ENCODE measurements around the gene ZFP36L1. TPM values are rescaled to one million over a fixed set of nuclear protein-coding genes. Genes with fewer than 3 reads are reported as not detected.

Gene ZFP36L1
- total RNA-seq, 2 experiments from 2014 or later: 103 to 107 TPM

DNA sequence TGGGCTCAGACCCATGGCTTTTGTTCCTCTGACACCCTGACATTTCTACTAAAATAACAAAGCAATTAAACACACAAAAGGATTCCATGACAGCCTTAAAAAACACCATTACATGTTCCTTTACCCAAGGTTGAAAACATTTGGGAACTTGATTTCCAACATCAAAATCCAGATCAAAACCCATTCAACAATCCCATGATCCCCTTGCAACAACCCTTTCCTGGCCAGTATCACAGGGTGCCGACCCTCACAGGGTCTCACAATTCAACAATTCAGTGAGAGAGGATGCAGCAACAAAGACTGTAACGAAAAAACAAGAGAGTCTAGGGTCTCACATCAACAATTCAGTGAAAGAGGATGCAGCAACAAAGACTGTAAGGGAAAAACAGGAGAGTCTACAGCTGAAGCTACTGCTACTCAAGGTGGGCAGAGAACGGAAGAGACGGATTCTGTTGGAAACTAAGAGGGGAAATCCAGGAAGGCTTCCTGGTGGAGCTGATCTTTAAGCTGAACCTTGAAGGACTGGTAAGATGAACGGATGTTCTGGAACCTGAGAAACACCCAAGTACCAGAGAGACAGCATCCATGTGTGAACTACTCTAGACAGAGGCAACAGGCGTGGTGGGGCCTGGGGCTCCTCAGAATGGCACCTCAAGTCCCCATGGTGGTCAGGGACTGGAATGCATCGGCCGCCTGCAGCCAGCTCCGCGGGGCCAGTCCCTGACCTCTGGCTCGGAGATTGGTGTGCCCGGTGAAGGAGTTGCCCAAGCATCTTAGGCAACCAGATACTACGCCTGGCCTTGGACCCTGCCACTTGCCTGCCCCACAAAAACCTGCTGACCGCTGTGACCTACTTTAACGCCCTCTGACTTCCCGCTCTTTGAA is 22.7 kb upstream of the ZFP36L1 start:
- intact Hi-C loops (cut with micrococcal nuclease): loop anchor here (1.0 to 10.0 kb wide), 8 partner anchors 19 to 1001 kb away; partner anchors contain the start of genes RAD51B and ZFYVE26
- Mint-ChIP-seq H3K27ac (peak overlapping the region; percentile 93), H3K27me3 (no peaks in the 10 kb centered on the region), H3K4me3 (peak overlapping the region; percentile 77), H3K36me3 (no peaks in the 10 kb centered on the region), H3K9me3 (no peaks in the 10 kb centered on the region), H3K4me1 (ENCODE audit: low read depth) (peaks cover 68% of the 10 kb centered on the region)
- ChIA-PET CTCF (interaction anchor here (0.6 to 12.7 kb wide), 26 partner anchors 8 to 901 kb away, joined by 3 to 218 read pairs (median 6); partner anchors contain the start of gene ZFP36L1), POLR2A (interaction anchor here (0.7 to 9.3 kb wide), 10 partner anchors 17 to 999 kb away, joined by 3 to 163 read pairs (median 6); partner anchors contain the start of genes ZFP36L1 and ZFYVE26)
- no peak for DNase-seq

- peak; percentile 69 for DNase-seq
- POLR2A ChIA-PET: interaction anchor here (0.6 to 9.3 kb wide), 7 partner anchors 11 to 530 kb away, joined by 3 to 163 read pairs (median 12); partner anchors contain the start of gene ZFP36L1
- H3K27me3 Mint-ChIP-seq: no peaks in the 10 kb centered on the region
- CTCF ChIA-PET: interaction anchor here (0.7 to 12.7 kb wide), 18 partner anchors 8 to 900 kb away, joined by 3 to 218 read pairs (median 6); partner anchors contain the start of gene ZFP36L1
- peaks cover 66% of the 10 kb centered on the region for H3K4me1 Mint-ChIP-seq (ENCODE audit: low read depth)
- intact Hi-C loops (cut with micrococcal nuclease): loop anchor here (1.0 to 10.0 kb wide), 3 partner anchors 410 to 1000 kb away; partner anchors contain the start of genes RAD51B and ZFYVE26
- H3K9me3 Mint-ChIP-seq: no peaks in the 10 kb centered on the region
- peak overlapping the region; percentile 93 for H3K27ac Mint-ChIP-seq
- no peaks in the 10 kb centered on the region for H3K36me3 Mint-ChIP-seq
- peak overlapping the region; percentile 77 for H3K4me3 Mint-ChIP-seq
Observed at GRCh38 chr14:68814539-68815297, 21.9 kb upstream of the ZFP36L1 start.

DNA sequence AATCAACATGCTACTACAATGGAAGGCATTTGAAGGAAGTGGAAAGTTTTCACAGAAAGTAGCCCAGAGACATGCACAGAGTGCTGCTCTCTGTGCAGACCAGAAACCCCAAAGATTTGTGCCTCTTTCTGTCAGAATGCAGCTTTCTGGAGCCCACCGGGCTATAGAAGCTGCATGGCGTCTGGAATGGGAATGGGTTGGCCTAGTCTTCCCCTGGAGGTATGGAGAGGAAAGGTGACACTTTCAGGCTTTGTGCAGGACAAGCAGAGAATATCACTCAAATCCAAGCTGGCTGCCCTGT is 21.3 kb upstream of the ZFP36L1 start:
- Mint-ChIP-seq H3K36me3 (no peaks in the 10 kb centered on the region), H3K4me1 (ENCODE audit: low read depth) (peaks cover 61% of the 10 kb centered on the region), H3K4me3 (peak overlapping the region; percentile 77), H3K27me3 (no peaks in the 10 kb centered on the region), H3K27ac (peak overlapping the region; percentile 93), H3K9me3 (no peaks in the 10 kb centered on the region)
- POLR2A ChIA-PET: interaction anchor here (0.6 to 9.3 kb wide), 7 partner anchors 10 to 530 kb away, joined by 3 to 163 read pairs (median 12); partner anchors contain the start of gene ZFP36L1
- CTCF ChIA-PET: interaction anchor here (0.8 to 12.7 kb wide), 12 partner anchors 9 to 881 kb away, joined by 3 to 218 read pairs (median 10); partner anchors contain the start of gene ZFP36L1
- DNase-seq: no peak
- intact Hi-C loops (cut with micrococcal nuclease): loop anchor here (10.0 kb wide), 2 partner anchors 409 to 999 kb away; partner anchors contain the start of genes RAD51B and ZFYVE26

GRCh38 chr14:68813318-68813838 is 20.5 kb upstream of the ZFP36L1 start:
- no peak overlapping the region for H3K4me3 Mint-ChIP-seq
- POLR2A ChIA-PET: interaction anchor here (1.0 to 9.3 kb wide), 4 partner anchors 9 to 562 kb away, joined by 3 to 163 read pairs (median 64); partner anchors contain the start of gene ZFP36L1
- CTCF ChIA-PET: interaction anchor here (0.8 to 12.7 kb wide), 7 partner anchors 12 to 869 kb away, joined by 3 to 218 read pairs (median 13); partner anchors contain the start of gene ZFP36L1
- H3K9me3 Mint-ChIP-seq: no peaks in the 10 kb centered on the region
- no peak for DNase-seq
- no peaks in the 10 kb centered on the region for H3K36me3 Mint-ChIP-seq
- H3K4me1 Mint-ChIP-seq (ENCODE audit: low read depth): peaks cover 56% of the 10 kb centered on the region
- intact Hi-C loops (cut with micrococcal nuclease): loop anchor here (10.0 kb wide), 2 partner anchors 409 to 999 kb away; partner anchors contain the start of genes RAD51B and ZFYVE26
- H3K27me3 Mint-ChIP-seq: no peaks in the 10 kb centered on the region
- H3K27ac Mint-ChIP-seq: peak overlapping the region; percentile 40

DNA sequence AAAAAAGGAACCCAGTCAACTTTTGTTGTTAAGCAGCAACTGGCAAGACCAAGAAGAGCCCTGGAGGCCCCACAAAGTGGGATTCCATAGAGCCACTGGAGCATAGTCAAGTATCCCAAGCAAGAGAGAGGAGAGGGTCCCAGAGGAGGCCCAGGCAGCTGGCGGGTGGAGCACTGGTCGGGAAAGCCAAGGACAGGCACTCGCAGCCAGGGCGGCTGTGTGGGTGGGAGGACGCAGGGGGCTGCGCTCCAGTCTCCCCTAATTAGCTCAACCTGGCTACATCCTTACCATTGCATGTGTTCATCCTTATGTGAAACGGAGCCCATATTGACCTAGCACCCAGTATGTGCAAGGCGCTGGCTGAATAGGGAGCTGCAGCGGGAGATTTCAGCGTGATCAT is 18.3 kb upstream of the ZFP36L1 start:
- peaks cover 64% of the 10 kb centered on the region for H3K4me1 Mint-ChIP-seq (ENCODE audit: low read depth)
- H3K4me3 Mint-ChIP-seq: no peak overlapping the region
- POLR2A ChIA-PET: interaction anchor here (9.3 kb wide), 1 partner anchor 15 kb away, joined by 121 read pairs; no protein-coding TSS in a partner anchor
- H3K9me3 Mint-ChIP-seq: no peaks in the 10 kb centered on the region
- H3K27me3 Mint-ChIP-seq: no peaks in the 10 kb centered on the region
- no peaks in the 10 kb centered on the region for H3K36me3 Mint-ChIP-seq
- intact Hi-C loops (cut with micrococcal nuclease): loop anchor here (10.0 kb wide), 2 partner anchors 406 to 996 kb away; partner anchors contain the start of genes RAD51B and ZFYVE26
- no peak for DNase-seq
- H3K27ac Mint-ChIP-seq: no peak overlapping the region
- CTCF ChIA-PET: interaction anchor here (1.0 to 12.7 kb wide), 2 partner anchors 14 to 23 kb away, joined by 3 to 218 read pairs; partner anchors contain the start of gene ZFP36L1

DNA sequence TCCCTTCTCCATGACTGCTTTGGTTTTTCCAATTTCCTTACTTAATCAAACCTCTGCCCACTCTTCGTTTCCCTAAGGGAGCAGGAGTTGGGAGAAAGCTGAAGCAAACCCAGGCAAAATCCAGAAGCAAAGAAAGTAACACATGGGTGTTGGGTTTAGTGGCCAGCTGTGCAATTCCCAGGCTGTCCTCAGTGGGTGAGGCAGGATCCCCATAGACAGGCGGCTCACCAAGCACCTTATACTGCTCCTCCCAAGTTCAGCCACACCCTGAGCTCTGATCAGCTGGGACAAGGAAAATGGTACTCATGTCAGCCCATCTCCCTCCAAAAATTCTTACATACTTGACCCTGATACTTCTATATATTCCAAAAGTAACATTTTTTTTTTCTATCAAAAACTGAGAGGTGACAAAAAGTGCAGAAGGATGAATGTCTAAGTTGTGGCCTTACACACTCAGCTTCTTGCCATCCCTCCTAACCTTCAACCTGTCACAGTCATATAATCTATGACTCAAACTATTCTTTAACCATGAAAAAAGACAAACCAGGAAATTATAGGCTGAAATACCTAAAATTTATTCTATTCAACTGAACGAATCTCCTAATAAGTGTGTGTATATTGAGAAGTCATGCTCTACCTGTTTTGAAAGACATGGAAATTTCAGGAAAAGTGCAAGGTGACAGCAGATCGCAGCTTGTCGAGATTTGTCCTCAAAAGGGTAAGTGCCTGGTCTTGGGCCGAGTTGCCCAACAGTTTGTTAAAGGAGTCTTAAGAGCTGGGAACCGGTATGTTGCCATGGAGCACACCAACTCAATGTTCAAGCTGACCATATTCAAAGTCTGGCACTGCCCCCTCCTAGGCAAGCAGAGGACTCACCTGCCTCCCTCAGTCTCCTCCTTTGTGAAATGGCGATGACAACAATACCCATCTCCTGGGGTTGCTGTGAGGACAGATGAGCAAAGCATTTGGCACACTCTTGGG is 17.6 kb upstream of the ZFP36L1 start:
- ChIA-PET CTCF (interaction anchor here (0.9 to 12.7 kb wide), 5 partner anchors 14 to 876 kb away, joined by 3 to 218 read pairs (median 3); partner anchors contain the start of gene ZFP36L1), POLR2A (interaction anchor here (0.8 to 9.3 kb wide), 2 partner anchors 10 to 14 kb away, joined by 3 to 121 read pairs; no protein-coding TSS in a partner anchor)
- no peak overlapping the region for H3K27ac Mint-ChIP-seq
- no peak overlapping the region for H3K4me3 Mint-ChIP-seq
- DNase-seq: no peak
- no peaks in the 10 kb centered on the region for H3K27me3 Mint-ChIP-seq
- no peaks in the 10 kb centered on the region for H3K36me3 Mint-ChIP-seq
- intact Hi-C loops (cut with micrococcal nuclease): loop anchor here (10.0 kb wide), 2 partner anchors 406 to 996 kb away; partner anchors contain the start of genes RAD51B and ZFYVE26
- peaks cover 62% of the 10 kb centered on the region for H3K4me1 Mint-ChIP-seq (ENCODE audit: low read depth)
- H3K9me3 Mint-ChIP-seq: no peaks in the 10 kb centered on the region

DNA sequence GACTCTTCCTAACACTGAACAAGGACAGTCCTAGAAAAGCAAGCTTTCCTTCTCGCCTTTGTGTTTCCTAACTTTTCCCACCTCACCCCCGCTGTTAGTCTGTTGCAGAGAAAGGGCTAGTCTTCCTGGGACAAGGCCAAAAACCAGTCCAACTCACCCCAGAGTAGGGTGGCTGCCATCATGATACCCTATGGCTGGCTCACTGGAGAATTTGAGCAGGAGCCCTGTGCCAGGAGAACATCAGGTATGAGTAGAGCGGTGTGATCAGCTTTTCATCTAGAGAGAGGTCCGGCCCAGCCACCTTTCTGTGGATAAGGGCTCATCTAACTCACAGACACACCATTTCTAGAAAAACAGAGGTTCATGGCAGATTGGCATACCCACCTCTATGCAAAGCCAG is 16.7 kb upstream of the ZFP36L1 start:
- intact Hi-C loops (cut with micrococcal nuclease): no loop called here
- H3K4me1 Mint-ChIP-seq (ENCODE audit: low read depth): peaks cover 54% of the 10 kb centered on the region

GRCh38 chr14:68808696-68809480 is 16.0 kb upstream of the ZFP36L1 start:
- POLR2A ChIA-PET: interaction anchor here (9.3 kb wide), 1 partner anchor 13 kb away, joined by 121 read pairs; no protein-coding TSS in a partner anchor
- Mint-ChIP-seq H3K4me3 (no peak overlapping the region), H3K27ac (no peak overlapping the region), H3K9me3 (peaks cover 3% of the 10 kb centered on the region), H3K4me1 (ENCODE audit: low read depth) (peaks cover 48% of the 10 kb centered on the region), H3K36me3 (no peaks in the 10 kb centered on the region), H3K27me3 (no peaks in the 10 kb centered on the region)
- intact Hi-C loops (cut with micrococcal nuclease): no loop called here
- CTCF ChIA-PET: interaction anchor here (0.6 to 1.2 kb wide), 5 partner anchors 8 to 875 kb away, joined by 3 to 5 read pairs (median 3); no protein-coding TSS in a partner anchor
- DNase-seq: no peak

More for the DNA sequence above, 16.7 kb upstream of the ZFP36L1 start:
- CTCF ChIA-PET: interaction anchor here (0.6 to 12.7 kb wide), 5 partner anchors 9 to 875 kb away, joined by 3 to 218 read pairs (median 3); partner anchors contain the start of gene ZFP36L1
- no peak overlapping the region for H3K4me3 Mint-ChIP-seq
- H3K27ac Mint-ChIP-seq: no peak overlapping the region
- POLR2A ChIA-PET: interaction anchor here (9.3 kb wide), 1 partner anchor 13 kb away, joined by 121 read pairs; no protein-coding TSS in a partner anchor
- no peaks in the 10 kb centered on the region for H3K36me3 Mint-ChIP-seq
- peaks cover 3% of the 10 kb centered on the region for H3K9me3 Mint-ChIP-seq
- no peak for DNase-seq
- H3K27me3 Mint-ChIP-seq: no peaks in the 10 kb centered on the region

DNA sequence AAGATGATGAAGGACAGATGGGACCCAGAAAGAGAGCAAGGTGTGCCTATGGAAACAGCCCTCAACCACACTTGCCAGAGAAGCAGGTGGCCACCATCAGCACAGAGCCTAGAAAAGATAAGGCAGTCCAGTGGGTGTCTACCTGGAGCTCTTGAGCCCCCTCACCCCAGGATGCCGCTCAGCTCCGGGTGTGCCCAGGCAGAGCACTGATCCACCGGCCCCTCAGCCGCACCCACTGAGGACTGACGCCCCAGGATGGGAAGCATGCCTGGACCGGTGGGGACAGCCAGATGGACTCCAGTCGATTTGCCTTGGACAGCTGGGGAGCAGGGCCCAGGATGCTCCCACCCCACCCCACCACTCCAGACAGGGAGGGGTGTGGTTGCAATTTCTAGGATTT is 15.1 kb upstream of the ZFP36L1 start:
- Mint-ChIP-seq H3K4me1 (ENCODE audit: low read depth) (peaks cover 39% of the 10 kb centered on the region), H3K36me3 (no peaks in the 10 kb centered on the region), H3K27ac (no peak overlapping the region), H3K4me3 (no peak overlapping the region), H3K27me3 (no peaks in the 10 kb centered on the region), H3K9me3 (peaks cover 3% of the 10 kb centered on the region)
- POLR2A ChIA-PET: interaction anchor here (0.7 kb wide), 1 partner anchor 13 kb away, joined by 4 read pairs; no protein-coding TSS in a partner anchor
- no peak for DNase-seq
- CTCF ChIA-PET: interaction anchor here (0.6 to 2.3 kb wide), 3 partner anchors 8 to 325 kb away, joined by 3 to 17 read pairs (median 3); no protein-coding TSS in a partner anchor
- intact Hi-C loops (cut with micrococcal nuclease): no loop called here

Data from activated CD4-positive, alpha-beta memory T cell treated with anti-CD3 and anti-CD28 coated beads for 36 hours (primary cell).